Neural cell (in vitro differentiated cells): Measurements from ENCODE around the gene BCAR3. TPM values are rescaled to one million over a fixed set of nuclear protein-coding genes. Genes with fewer than 3 reads are reported as not detected.

ENCODE experiments used
- H2AFZ ChIP-seq: fragments of 200-600, 300-800 bp; sonication (generic), shearing (Covaris generic); 2 replicates; pipeline ENCODE4 v1.6.0; 2014; ENCODE audit warnings: low read depth, mild to moderate bottlenecking, antibody characterized with exemption, low read length, moderate library complexity
- H3F3A ChIP-seq: fragments of 200-600 bp; shearing (Covaris generic); 2 replicates; pipeline ENCODE4 v1.6.1; 2016; ENCODE audit warnings: mild to moderate bottlenecking, moderate library complexity, mixed read lengths, antibody characterized with exemption, low read length; ENCODE audit not compliant: insufficient read depth, poor library complexity, severe bottlenecking
- H3K27ac ChIP-seq: fragments of 200-600, 300-800 bp; sonication (generic), shearing (Covaris generic); 2 replicates; pipeline ENCODE4 v1.5.1; 2014; ENCODE audit warnings: mild to moderate bottlenecking, low read length, moderate library complexity
- H3K27me3 ChIP-seq: fragments of 300-800, 200-600 bp; sonication (generic), shearing (Covaris generic); 2 replicates; pipeline ENCODE4 v1.6.0; 2014; ENCODE audit warnings: mild to moderate bottlenecking, low read depth, low read length, moderate library complexity; ENCODE audit not compliant: insufficient read depth
- H3K36me3 ChIP-seq: fragments of 300-800, 200-600 bp; sonication (generic), shearing (Covaris generic); 2 replicates; pipeline ENCODE4 v1.5.1; 2014; ENCODE audit warnings: mild to moderate bottlenecking, antibody characterized with exemption, low read length, moderate library complexity; ENCODE audit not compliant: insufficient read depth
- H3K4me2 ChIP-seq: fragments of 300-800, 200-600 bp; sonication (generic), shearing (Covaris generic); 2 replicates; pipeline ENCODE4 v1.6.0; 2014; ENCODE audit warnings: mild to moderate bottlenecking, low read length
- H3K4me3 ChIP-seq: fragments of 300-800, 200-600 bp; sonication (generic), shearing (Covaris generic); 2 replicates; pipeline ENCODE4 v1.5.1; 2014; ENCODE audit warnings: mild to moderate bottlenecking, low read length, moderate library complexity
- H3K79me2 ChIP-seq: fragments of 200-600 bp; shearing (Covaris generic); replicated peaks from 2 replicates; pipeline ENCODE4 v1.6.0; 2014; ENCODE audit warnings: mild to moderate bottlenecking, low read length, moderate library complexity; ENCODE audit not compliant: insufficient read depth
- H3K9ac ChIP-seq: fragments of 300-800, 200-600 bp; sonication (generic), shearing (Covaris generic); 2 replicates; pipeline ENCODE4 v1.6.1; 2016; ENCODE audit warnings: mild to moderate bottlenecking, low read length, mixed read lengths
- H3K9me2 ChIP-seq: fragments of 200-600 bp; shearing (Covaris generic); 2 replicates; pipeline ENCODE4 v1.6.1; 2016; ENCODE audit warnings: mild to moderate bottlenecking, low read length, mixed read lengths; ENCODE audit not compliant: insufficient read depth
- H3K9me3 ChIP-seq: fragments of 200-600, 300-800 bp; sonication (generic), shearing (Covaris generic); 2 replicates; pipeline ENCODE4 v1.6.1; 2016; ENCODE audit warnings: mild to moderate bottlenecking, mixed run types, low read length, moderate library complexity, mixed read lengths
- H4K20me1 ChIP-seq: fragments of 200-600 bp; shearing (Covaris generic); 2 replicates; pipeline ENCODE4 v1.6.1; 2016; ENCODE audit warnings: mild to moderate bottlenecking, mixed run types; ENCODE audit not compliant: insufficient read depth
- EP300 ChIP-seq: fragments of 450-650 bp; conservative IDR thresholded peaks from 2 replicates; pipeline ENCODE4 v1.6.1; 2014; ENCODE audit warnings: antibody characterized with exemption, mild to moderate bottlenecking, moderate library complexity; ENCODE audit not compliant: poor library complexity, severe bottlenecking
- EZH2 ChIP-seq: fragments of 200-600, 300-800 bp; shearing (Covaris generic), sonication (generic); IDR thresholded peaks from 2 replicates; pipeline ENCODE4 v1.6.1; 2014; ENCODE audit warnings: antibody characterized with exemption, low read length, borderline replicate concordance, mild to moderate bottlenecking; ENCODE audit not compliant: insufficient read depth, poor library complexity, severe bottlenecking
- MXI1 ChIP-seq: fragments of 450-650 bp; conservative IDR thresholded peaks from 2 replicates; pipeline ENCODE4 v1.6.1; 2014; ENCODE audit warnings: antibody characterized with exemption, mild to moderate bottlenecking; ENCODE audit not compliant: poor library complexity, severe bottlenecking
- POLR2AphosphoS5 ChIP-seq: IDR thresholded peaks from 2 replicates; pipeline ENCODE4 v1.6.1; 2012
- RAD21 ChIP-seq: fragments of 450-650 bp; conservative IDR thresholded peaks from 2 replicates; pipeline ENCODE4 v1.6.1; 2014; ENCODE audit warnings: antibody characterized with exemption, mild to moderate bottlenecking, moderate library complexity
- SMC3 ChIP-seq: fragments of 450-650 bp; conservative IDR thresholded peaks from 2 replicates; pipeline ENCODE4 v1.6.1; 2014; ENCODE audit warnings: antibody characterized with exemption, mild to moderate bottlenecking, moderate library complexity; ENCODE audit not compliant: poor library complexity
- TAF1 ChIP-seq: IDR thresholded peaks from 2 replicates; pipeline ENCODE4 v1.6.1; 2012; ENCODE audit warnings: low read depth
- polyA plus RNA-seq: library from polyadenylated mRNA; depleted of rRNA; stranded (reverse); fragments of >200 nt; gene quantifications from 2 replicates; pipeline ENCODE4 v1.2.3, GENCODE V29; 2014
- TF ChIP-seq, protein P1 (sequence below): fragments of 450-650 bp; IDR thresholded peaks from 2 replicates; pipeline ENCODE4 v1.5.1; 2014; ENCODE audit warnings: antibody characterized with exemption, mild to moderate bottlenecking, moderate library complexity; ENCODE audit not compliant: poor library complexity, severe bottlenecking
- TF ChIP-seq, protein P2 (sequence below): IDR thresholded peaks from 2 replicates; pipeline ENCODE4 v1.6.1; 2012; ENCODE audit warnings: borderline replicate concordance

The BCAR3 gene
- polyA plus RNA-seq, 1 donor from 2014 or later, result 2.5 TPM

DNA sequence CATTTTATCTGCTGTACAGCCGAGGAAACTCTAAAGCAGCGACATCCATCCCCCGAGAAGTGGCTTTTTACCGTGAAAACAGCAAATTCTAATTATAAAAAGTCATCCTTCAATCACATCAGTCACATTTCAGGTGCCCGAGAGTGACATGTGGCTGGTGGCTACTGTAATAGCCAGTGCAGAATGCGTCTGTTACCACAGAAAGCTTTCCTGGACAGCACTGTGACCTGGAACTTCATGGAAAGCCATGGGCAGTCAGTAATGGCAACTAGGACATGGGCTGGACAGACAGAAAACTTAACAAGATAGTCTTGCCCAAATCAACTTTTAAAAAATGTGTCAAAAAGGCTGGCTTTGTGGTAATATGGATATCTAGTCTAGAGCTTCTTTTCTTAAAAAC lies 106.6 kb downstream of the BCAR3 start:
- Histone ChIP-seq H3F3A (no peaks in the 10 kb centered on the region), H3K9me3 (no peaks in the 10 kb centered on the region), H3K79me2 (no peaks in the 10 kb centered on the region), H3K9ac (no peak overlapping the region), H4K20me1 (no peaks in the 10 kb centered on the region), H3K27ac (no peak overlapping the region), H3K4me3 (no peak overlapping the region), H3K9me2 (no peaks in the 10 kb centered on the region), H3K27me3 (no peaks in the 10 kb centered on the region), H3K36me3 (no peaks in the 10 kb centered on the region), H2AFZ (no peak overlapping the region), H3K4me2 (no peak overlapping the region)
- no peak for TF ChIP-seq SMC3
- no peak for TF ChIP-seq RAD21
- TF ChIP-seq, protein P1, sequence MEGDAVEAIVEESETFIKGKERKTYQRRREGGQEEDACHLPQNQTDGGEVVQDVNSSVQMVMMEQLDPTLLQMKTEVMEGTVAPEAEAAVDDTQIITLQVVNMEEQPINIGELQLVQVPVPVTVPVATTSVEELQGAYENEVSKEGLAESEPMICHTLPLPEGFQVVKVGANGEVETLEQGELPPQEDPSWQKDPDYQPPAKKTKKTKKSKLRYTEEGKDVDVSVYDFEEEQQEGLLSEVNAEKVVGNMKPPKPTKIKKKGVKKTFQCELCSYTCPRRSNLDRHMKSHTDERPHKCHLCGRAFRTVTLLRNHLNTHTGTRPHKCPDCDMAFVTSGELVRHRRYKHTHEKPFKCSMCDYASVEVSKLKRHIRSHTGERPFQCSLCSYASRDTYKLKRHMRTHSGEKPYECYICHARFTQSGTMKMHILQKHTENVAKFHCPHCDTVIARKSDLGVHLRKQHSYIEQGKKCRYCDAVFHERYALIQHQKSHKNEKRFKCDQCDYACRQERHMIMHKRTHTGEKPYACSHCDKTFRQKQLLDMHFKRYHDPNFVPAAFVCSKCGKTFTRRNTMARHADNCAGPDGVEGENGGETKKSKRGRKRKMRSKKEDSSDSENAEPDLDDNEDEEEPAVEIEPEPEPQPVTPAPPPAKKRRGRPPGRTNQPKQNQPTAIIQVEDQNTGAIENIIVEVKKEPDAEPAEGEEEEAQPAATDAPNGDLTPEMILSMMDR, result no peak
- TF ChIP-seq EP300, result no peak
- no peak for TF ChIP-seq MXI1
- no peak for TF ChIP-seq POLR2AphosphoS5
- no peak for TF ChIP-seq EZH2
- TF ChIP-seq TAF1, result no peak
- TF ChIP-seq, protein P2, sequence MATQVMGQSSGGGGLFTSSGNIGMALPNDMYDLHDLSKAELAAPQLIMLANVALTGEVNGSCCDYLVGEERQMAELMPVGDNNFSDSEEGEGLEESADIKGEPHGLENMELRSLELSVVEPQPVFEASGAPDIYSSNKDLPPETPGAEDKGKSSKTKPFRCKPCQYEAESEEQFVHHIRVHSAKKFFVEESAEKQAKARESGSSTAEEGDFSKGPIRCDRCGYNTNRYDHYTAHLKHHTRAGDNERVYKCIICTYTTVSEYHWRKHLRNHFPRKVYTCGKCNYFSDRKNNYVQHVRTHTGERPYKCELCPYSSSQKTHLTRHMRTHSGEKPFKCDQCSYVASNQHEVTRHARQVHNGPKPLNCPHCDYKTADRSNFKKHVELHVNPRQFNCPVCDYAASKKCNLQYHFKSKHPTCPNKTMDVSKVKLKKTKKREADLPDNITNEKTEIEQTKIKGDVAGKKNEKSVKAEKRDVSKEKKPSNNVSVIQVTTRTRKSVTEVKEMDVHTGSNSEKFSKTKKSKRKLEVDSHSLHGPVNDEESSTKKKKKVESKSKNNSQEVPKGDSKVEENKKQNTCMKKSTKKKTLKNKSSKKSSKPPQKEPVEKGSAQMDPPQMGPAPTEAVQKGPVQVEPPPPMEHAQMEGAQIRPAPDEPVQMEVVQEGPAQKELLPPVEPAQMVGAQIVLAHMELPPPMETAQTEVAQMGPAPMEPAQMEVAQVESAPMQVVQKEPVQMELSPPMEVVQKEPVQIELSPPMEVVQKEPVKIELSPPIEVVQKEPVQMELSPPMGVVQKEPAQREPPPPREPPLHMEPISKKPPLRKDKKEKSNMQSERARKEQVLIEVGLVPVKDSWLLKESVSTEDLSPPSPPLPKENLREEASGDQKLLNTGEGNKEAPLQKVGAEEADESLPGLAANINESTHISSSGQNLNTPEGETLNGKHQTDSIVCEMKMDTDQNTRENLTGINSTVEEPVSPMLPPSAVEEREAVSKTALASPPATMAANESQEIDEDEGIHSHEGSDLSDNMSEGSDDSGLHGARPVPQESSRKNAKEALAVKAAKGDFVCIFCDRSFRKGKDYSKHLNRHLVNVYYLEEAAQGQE, result no peak

DNA sequence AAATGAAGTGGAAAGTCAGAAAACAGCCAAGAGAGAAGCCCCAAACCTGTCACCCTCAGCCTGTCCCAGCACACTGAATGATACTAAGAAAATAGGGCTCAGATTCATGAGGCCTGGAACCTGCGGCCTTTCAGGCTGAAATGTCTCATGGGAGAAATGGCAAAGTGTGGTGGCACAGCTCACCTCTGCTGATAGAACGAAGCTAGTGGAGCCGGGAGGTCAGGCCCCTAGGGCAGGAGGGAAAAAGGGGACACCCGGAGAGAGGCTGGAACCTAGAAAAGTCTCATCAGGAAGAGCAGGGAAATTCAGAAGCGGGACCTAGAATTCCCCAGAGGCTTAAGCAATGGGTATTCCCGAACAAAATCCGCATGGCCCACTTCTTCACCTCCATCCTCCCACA lies 107.1 kb downstream of the BCAR3 start:
- no peak overlapping the region for H3K4me3 ChIP-seq
- TF ChIP-seq, protein P1, result no peak
- no peak for TF ChIP-seq SMC3
- TF ChIP-seq EZH2, result no peak
- TF ChIP-seq TAF1, result no peak
- TF ChIP-seq, protein P2, result no peak
- no peak for TF ChIP-seq EP300
- no peak for TF ChIP-seq POLR2AphosphoS5
- TF ChIP-seq RAD21, result no peak
- no peak for TF ChIP-seq MXI1
- no peak overlapping the region for H3K9ac ChIP-seq
- no peaks in the 10 kb centered on the region for H3K9me2 ChIP-seq
- no peaks in the 10 kb centered on the region for H4K20me1 ChIP-seq
- H3K79me2 ChIP-seq, result no peaks in the 10 kb centered on the region
- H3K9me3 ChIP-seq, result no peaks in the 10 kb centered on the region
- H3K4me2 ChIP-seq, result no peak overlapping the region
- no peak overlapping the region for H3K27ac ChIP-seq
- no peaks in the 10 kb centered on the region for H3K36me3 ChIP-seq
- no peaks in the 10 kb centered on the region for H3K27me3 ChIP-seq
- H3F3A ChIP-seq, result no peaks in the 10 kb centered on the region
- no peak overlapping the region for H2AFZ ChIP-seq
